Measurements from ENCODE around the gene SF3B5.
"Not testable (repeated sequence)": the region's sequence is repeated elsewhere in the genome, so short reads cannot be mapped to it uniquely, and the experiment has no call there.

The SF3B5 gene

GRCh38 chr6:144104488-144104887 is 9.1 kb upstream of the SF3B5 start:
- DNase-seq, result no peak

GRCh38 chr6:144103026-144103563 is 7.7 kb upstream of the SF3B5 start:
- DNase-seq, result no peak

GRCh38 chr6:144098993-144099392 is 3.6 kb upstream of the SF3B5 start:
- no peak for DNase-seq

- DNase-seq, result no peak
These were observed 641 bp downstream of the SF3B5 start for GRCh38 chr6:144094731-144095133.

GRCh38 chr6:144093658-144094057 is 1.7 kb downstream of the SF3B5 start:
- DNase-seq, result no peak

- DNase-seq, result no peak
These were observed 2.1 kb downstream of the SF3B5 start for GRCh38 chr6:144093236-144093635.

GRCh38 chr6:144090384-144090783 is 5.0 kb downstream of the SF3B5 start:
- no peak for DNase-seq

- no peak for DNase-seq
These were observed 7.5 kb downstream of the SF3B5 start for GRCh38 chr6:144087789-144088426.

GRCh38 chr6:144086959-144087358 is 8.4 kb downstream of the SF3B5 start:
- no peak for DNase-seq

- no peak for DNase-seq
These were observed 12.2 kb downstream of the SF3B5 start for GRCh38 chr6:144083172-144083571.

- not testable (repeated sequence) for DNase-seq
These were observed 13.0 kb downstream of the SF3B5 start for GRCh38 chr6:144082412-144082811.

GRCh38 chr6:144077871-144078270 is 17.5 kb downstream of the SF3B5 start:
- DNase-seq, result no peak

- no peak for DNase-seq
These were observed 19.5 kb downstream of the SF3B5 start for GRCh38 chr6:144075875-144076274.

- DNase-seq, result no peak
These were observed 20.2 kb downstream of the SF3B5 start for GRCh38 chr6:144075187-144075586.

GRCh38 chr6:144073024-144073423 is 22.3 kb downstream of the SF3B5 start:
- no peak for DNase-seq

GRCh38 chr6:144069506-144069905 is 25.9 kb downstream of the SF3B5 start:
- DNase-seq, result no peak

- DNase-seq, result no peak
These were observed 26.6 kb downstream of the SF3B5 start for GRCh38 chr6:144068794-144069193.

- DNase-seq, result no peak
These were observed 28.5 kb downstream of the SF3B5 start for GRCh38 chr6:144066741-144067484.

GRCh38 chr6:144066255-144066654 is 29.1 kb downstream of the SF3B5 start:
- DNase-seq, result no peak

- DNase-seq, result peak; percentile 78
These were observed 30.1 kb downstream of the SF3B5 start for GRCh38 chr6:144065213-144065660.

GRCh38 chr6:144064402-144065212 is 30.8 kb downstream of the SF3B5 start:
- DNase-seq, result no peak

GRCh38 chr6:144063744-144064401 is 31.5 kb downstream of the SF3B5 start:
- DNase-seq, result peak; percentile 87

- peak; percentile 74 for DNase-seq
These were observed 32.1 kb downstream of the SF3B5 start for GRCh38 chr6:144063246-144063743.
